Neuronal stem cell (in vitro differentiated cells): ENCODE data around the gene THBS4. TPM values are rescaled to one million over a fixed set of nuclear protein-coding genes. Genes with fewer than 3 reads are reported as not detected.
A peak's percentile ranks its signal among the peaks of the same experiment; 100 is the strongest.

Experiments
- DNase-seq: peaks from one replicate; pipeline ENCODE4 v3.0.0-alpha.2; 2013; ENCODE audit warnings: low spot score
- H2AFZ ChIP-seq: one replicate; pipeline ENCODE4 v1.6.1; 2013; ENCODE audit warnings: mild to moderate bottlenecking, low read length, inconsistent platforms
- H2AK5ac ChIP-seq: 2 replicates; pipeline ENCODE4 v1.6.1; 2013; ENCODE audit warnings: low read depth, mild to moderate bottlenecking, inconsistent platforms, low read length, moderate library complexity, mixed read lengths
- H2BK120ac ChIP-seq: 2 replicates; pipeline ENCODE4 v1.6.1; 2013; ENCODE audit warnings: low read depth, mild to moderate bottlenecking, inconsistent platforms, low read length, moderate library complexity, mixed read lengths
- H2BK12ac ChIP-seq: one replicate; pipeline ENCODE4 v1.6.1; 2013; ENCODE audit warnings: low read length, inconsistent platforms
- H2BK15ac ChIP-seq: 2 replicates; pipeline ENCODE4 v1.6.1; 2013; ENCODE audit warnings: mild to moderate bottlenecking, low read length, inconsistent platforms, mixed read lengths
- H2BK5ac ChIP-seq: one replicate; pipeline ENCODE4 v1.6.1; 2013; ENCODE audit warnings: inconsistent platforms, mild to moderate bottlenecking, low read length, moderate library complexity
- H3K14ac ChIP-seq: one replicate; pipeline ENCODE4 v1.6.1; 2013; ENCODE audit warnings: low read length, inconsistent platforms
- H3K18ac ChIP-seq: 2 replicates; pipeline ENCODE4 v1.6.1; 2013; ENCODE audit warnings: low read length, inconsistent platforms
- H3K23ac ChIP-seq: 2 replicates; pipeline ENCODE4 v1.6.1; 2013; ENCODE audit warnings: low read depth, mild to moderate bottlenecking, mixed read lengths, low read length, inconsistent platforms; ENCODE audit not compliant: poor library complexity
- H3K27ac ChIP-seq: replicated peaks from 3 replicates; pipeline ENCODE4 v1.5.1; 2013; ENCODE audit warnings: low read length, inconsistent platforms
- H3K27me3 ChIP-seq, 3 experiments: 2 replicates each; pipeline ENCODE4 v1.6.1; 2013; ENCODE audit warnings: low read length in 3 of 3, mild to moderate bottlenecking in 2 of 3, inconsistent platforms in 1 of 3, low read depth in 1 of 3, mixed read lengths in 1 of 3, moderate library complexity in 1 of 3; ENCODE audit not compliant: control insufficient read depth in 3 of 3, insufficient read depth in 3 of 3
- H3K36me3 ChIP-seq, 2 donors: replicated peaks in 1 of 2; 2 replicates each; pipeline ENCODE4 v1.6.1; 2013; ENCODE audit warnings: low read length in 2 of 2; ENCODE audit not compliant: control insufficient read depth in 2 of 2, insufficient read depth in 2 of 2
- H3K4ac ChIP-seq: 2 replicates; pipeline ENCODE4 v1.6.1; 2013; ENCODE audit warnings: inconsistent platforms, mild to moderate bottlenecking, low read length, moderate library complexity
- H3K4me1 ChIP-seq, 2 donors: 1 replicate in 1 of 2; 2 replicates in 1 of 2; pipeline ENCODE4 v1.6.1; 2013; ENCODE audit warnings: low read length in 2 of 2, low read depth in 1 of 2; ENCODE audit not compliant: control insufficient read depth in 2 of 2, insufficient read depth in 1 of 2
- H3K4me2 ChIP-seq: one replicate; pipeline ENCODE4 v1.6.1; 2013; ENCODE audit warnings: mild to moderate bottlenecking, low read length, inconsistent platforms; ENCODE audit not compliant: insufficient read depth, poor library complexity, severe bottlenecking
- H3K4me3 ChIP-seq, 2 donors: 2 replicates each; pipeline ENCODE4 v1.5.1; 2013; ENCODE audit warnings: low read length in 2 of 2, mild to moderate bottlenecking in 2 of 2, inconsistent platforms in 1 of 2, moderate library complexity in 1 of 2
- H3K79me1 ChIP-seq: one replicate; pipeline ENCODE4 v1.6.1; 2013; ENCODE audit warnings: low read depth, mild to moderate bottlenecking, inconsistent platforms, low read length, moderate library complexity
- H3K9ac ChIP-seq: one replicate; pipeline ENCODE4 v1.6.1; 2013; ENCODE audit warnings: mild to moderate bottlenecking, low read depth, low read length, inconsistent platforms; ENCODE audit not compliant: poor library complexity
- H3K9me3 ChIP-seq, 2 donors: replicated peaks in 1 of 2; 2 replicates each; pipeline versions ENCODE3 to v1.6.1; 2013; ENCODE audit warnings: low read length in 2 of 2, mild to moderate bottlenecking in 2 of 2, inconsistent platforms in 1 of 2, low read depth in 1 of 2, mixed read lengths in 1 of 2, moderate library complexity in 1 of 2; ENCODE audit not compliant: control insufficient read depth in 2 of 2, insufficient read depth in 1 of 2
- H4K8ac ChIP-seq: one replicate; pipeline ENCODE4 v1.6.1; 2013; ENCODE audit warnings: low read depth, mild to moderate bottlenecking, inconsistent platforms, low read length, moderate library complexity
- H4K91ac ChIP-seq: one replicate; pipeline ENCODE4 v1.6.1; 2013; ENCODE audit warnings: low read length, low read depth, mild to moderate bottlenecking, inconsistent platforms; ENCODE audit not compliant: poor library complexity
- WGBS, 2 donors: extraction: QIAGEN DNeasy Blood & Tissue Kit; methylation state at CpG; one replicate each; pipeline ENCODE4 v1.1.7; 2013; ENCODE audit warnings: missing lambda C conversion rate in 2 of 2, mixed read lengths in 1 of 2; ENCODE audit not compliant: insufficient read length in 2 of 2, insufficient replicate concordance in 1 of 2; ENCODE audit errors: extremely low coverage in 2 of 2; 5-methylcytosine and 5-hydroxymethylcytosine counted together
- polyA plus RNA-seq, 2 experiments: library from polyadenylated mRNA; stranded (reverse); fragments of 200-250 nt; gene quantifications; one replicate each; pipeline ENCODE4 v1.2.3, GENCODE V29; 2013

The THBS4 gene
- polyA plus RNA-seq (2013, experiment 1 of 2), result 14.2 TPM
- polyA plus RNA-seq (2013, experiment 2 of 2), result 15.3 TPM

DNA sequence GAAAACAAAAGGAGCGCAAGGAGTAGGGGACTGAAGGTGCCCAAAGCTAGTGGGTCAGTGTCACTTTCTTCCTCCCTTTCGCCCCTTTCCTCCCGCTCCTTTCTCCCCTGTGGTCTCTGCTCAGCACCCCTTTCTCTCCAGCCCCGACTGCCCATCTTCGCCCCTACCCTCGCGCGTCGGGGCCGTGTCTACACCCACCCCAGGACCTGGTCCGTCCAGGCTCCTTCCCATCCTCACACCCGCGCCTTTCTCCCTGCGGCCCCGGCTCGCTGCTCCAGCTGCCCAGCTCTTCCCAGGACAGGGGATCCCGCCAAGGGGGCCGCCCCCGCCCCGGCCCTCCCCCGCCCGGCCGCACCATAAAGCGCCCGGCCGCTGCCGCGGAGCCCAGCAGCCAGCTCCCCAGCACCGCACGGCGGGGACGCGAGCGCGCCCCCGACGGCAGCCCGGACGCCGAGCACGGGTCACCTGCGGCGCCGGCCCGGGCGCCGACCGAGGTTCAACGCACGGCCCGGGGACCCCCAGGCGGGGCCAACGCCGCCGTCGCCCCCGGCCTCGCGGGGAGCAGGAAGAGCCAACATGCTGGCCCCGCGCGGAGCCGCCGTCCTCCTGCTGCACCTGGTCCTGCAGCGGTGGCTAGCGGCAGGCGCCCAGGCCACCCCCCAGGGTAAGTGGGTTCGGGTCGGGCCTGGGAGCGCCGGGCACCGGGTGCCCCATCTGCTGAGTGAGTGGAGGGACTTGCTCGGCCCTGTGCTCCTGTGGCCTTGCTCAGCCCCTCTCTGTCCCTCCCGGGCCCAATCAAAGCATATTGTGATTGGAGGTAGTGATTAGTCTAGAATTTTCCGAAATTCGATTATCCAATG is at the start of gene THBS4:
TSS of gene THBS4 (plus strand) at position 387 of the 860 bp plus-strand sequence. CDS start at position 577, 190 bp downstream.
- DNase-seq, result peak; percentile 24
- H3K18ac ChIP-seq, result peak within 1 kb of the TSS; percentile 88
- H2BK5ac ChIP-seq, result peak within 1 kb of the TSS; percentile 45
- H3K36me3 ChIP-seq, result no peaks in the 10 kb centered on the region
- peak within 1 kb of the TSS; percentile 54 for H2AFZ ChIP-seq
- peak within 1 kb of the TSS; percentile 75 for H3K23ac ChIP-seq
- H2BK120ac ChIP-seq, result peak within 1 kb of the TSS; percentile 39
- no peak within 1 kb of the TSS for H4K8ac ChIP-seq
- H2BK12ac ChIP-seq, result no peak within 1 kb of the TSS
- peak within 1 kb of the TSS; percentile 4 to 86 for H3K4me3 ChIP-seq
- H3K4me1 ChIP-seq, result peaks cover 0 to 3% of the 10 kb centered on the region in 2 donors
- peak within 1 kb of the TSS; percentile 82 for H2BK15ac ChIP-seq
- no peak within 1 kb of the TSS for H3K4ac ChIP-seq
- no peaks in the 10 kb centered on the region for H3K79me1 ChIP-seq
- H3K9ac ChIP-seq, result peak within 1 kb of the TSS; percentile 52
- H3K4me2 ChIP-seq, result peak within 1 kb of the TSS; percentile 75
- peak within 1 kb of the TSS; percentile 43 for H2AK5ac ChIP-seq
- no peak within 1 kb of the TSS for H3K14ac ChIP-seq
- H3K9me3 ChIP-seq, result no peaks in the 10 kb centered on the region
- H3K27me3 ChIP-seq, result peaks cover 0 to 33% (median 24%) of the 10 kb centered on the region in 3 experiments
- no peak within 1 kb of the TSS for H4K91ac ChIP-seq
- H3K27ac ChIP-seq, result no peak within 1 kb of the TSS
- no CpG with 5 or more reads among the region's 76 CpGs for WGBS, 2 donors

DNA sequence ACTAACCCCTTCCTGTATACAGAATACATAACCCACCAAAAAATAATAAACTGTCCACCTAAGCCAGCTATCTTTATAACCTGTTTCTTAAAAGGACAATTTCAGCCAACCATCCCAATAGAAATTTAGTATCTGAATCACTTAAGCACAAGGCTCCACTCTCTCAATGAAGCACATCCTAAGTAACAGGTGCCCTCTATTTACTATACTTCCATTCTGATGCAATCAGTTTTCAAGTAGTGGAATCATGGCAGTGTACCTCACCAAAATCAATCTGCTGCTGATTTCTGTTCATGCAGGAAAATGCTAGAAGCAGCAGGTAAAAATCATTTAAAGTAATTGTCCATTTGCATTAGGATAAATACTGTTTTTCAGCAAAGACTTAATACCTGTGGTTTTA is 48.9 kb upstream of the THBS4 start:
- no peak overlapping the region for H3K14ac ChIP-seq

DNA sequence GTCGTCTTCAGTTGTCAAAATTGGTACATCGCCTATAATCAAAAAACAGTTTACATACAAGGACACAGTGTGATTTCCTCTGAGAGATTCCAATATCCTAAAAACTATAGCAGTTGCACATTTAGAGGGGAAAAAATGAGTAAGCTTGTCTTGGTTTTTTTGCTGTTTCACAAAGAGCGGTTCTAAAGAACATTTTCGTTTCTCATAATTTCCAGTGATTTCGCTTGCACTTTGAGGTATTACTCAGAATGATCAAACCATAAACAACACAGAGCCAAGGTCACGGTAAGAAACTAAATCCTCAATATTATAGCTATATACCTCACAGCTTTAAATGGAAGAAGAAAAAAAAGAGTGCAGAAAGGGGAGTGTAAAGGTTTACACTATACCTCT is 44.9 kb upstream of the THBS4 start:
- Histone ChIP-seq H2AK5ac (no peak overlapping the region), H4K8ac (no peak overlapping the region), H3K27me3 (no peaks in the 10 kb centered on the region), H3K4me3 (peak overlapping the region; percentile 89 to 92), H3K4ac (no peak overlapping the region), H4K91ac (no peak overlapping the region), H3K23ac (no peak overlapping the region), H3K18ac (no peak overlapping the region), H2BK5ac (no peak overlapping the region), H3K9ac (no peak overlapping the region), H3K9me3 (no peaks in the 10 kb centered on the region), H3K14ac (no peak overlapping the region), H3K4me2 (peak overlapping the region; percentile 69), H2BK12ac (no peak overlapping the region), H2BK15ac (no peak overlapping the region), H3K4me1 (peaks cover 0 to 4% of the 10 kb centered on the region in 2 donors), H3K36me3 (peaks cover 5 to 39% of the 10 kb centered on the region in 2 donors), H3K79me1 (no peaks in the 10 kb centered on the region), H2AFZ (peak overlapping the region; percentile 96), H3K27ac (no peak overlapping the region), H2BK120ac (no peak overlapping the region)
- WGBS, 2 donors, result no CpG with 5 or more reads among the region's 6 CpGs
- no peak for DNase-seq

More for the DNA sequence above, 48.9 kb upstream of the THBS4 start:
- no peak overlapping the region for H4K8ac ChIP-seq
- no peak overlapping the region for H3K4me3 ChIP-seq
- H3K36me3 ChIP-seq, result peaks cover 10 to 77% of the 10 kb centered on the region in 2 donors
- H2BK15ac ChIP-seq, result no peak overlapping the region
- no peak overlapping the region for H2BK120ac ChIP-seq
- no peak overlapping the region for H2BK5ac ChIP-seq
- H3K9me3 ChIP-seq, result no peaks in the 10 kb centered on the region
- H3K79me1 ChIP-seq, result no peaks in the 10 kb centered on the region
- H4K91ac ChIP-seq, result no peak overlapping the region
- no peak overlapping the region for H3K9ac ChIP-seq
- no peak overlapping the region for H3K23ac ChIP-seq
- H3K27ac ChIP-seq, result no peak overlapping the region
- H2BK12ac ChIP-seq, result no peak overlapping the region
- no peak overlapping the region for H2AFZ ChIP-seq
- H3K4me2 ChIP-seq, result no peak overlapping the region
- no peak overlapping the region for H3K4ac ChIP-seq
- no peak overlapping the region for H2AK5ac ChIP-seq
- H3K4me1 ChIP-seq, result no peaks in the 10 kb centered on the region
- DNase-seq, result no peak
- H3K27me3 ChIP-seq, result no peaks in the 10 kb centered on the region
- no peak overlapping the region for H3K18ac ChIP-seq
